ENCODE measurements around the gene ATXN7L3. TPM values are rescaled to one million over a fixed set of nuclear protein-coding genes. Genes with fewer than 3 reads are reported as not detected.

Gene ATXN7L3
- total RNA-seq, 2 donors from 2014 or later, result 81.1 to 94.4 TPM

DNA sequence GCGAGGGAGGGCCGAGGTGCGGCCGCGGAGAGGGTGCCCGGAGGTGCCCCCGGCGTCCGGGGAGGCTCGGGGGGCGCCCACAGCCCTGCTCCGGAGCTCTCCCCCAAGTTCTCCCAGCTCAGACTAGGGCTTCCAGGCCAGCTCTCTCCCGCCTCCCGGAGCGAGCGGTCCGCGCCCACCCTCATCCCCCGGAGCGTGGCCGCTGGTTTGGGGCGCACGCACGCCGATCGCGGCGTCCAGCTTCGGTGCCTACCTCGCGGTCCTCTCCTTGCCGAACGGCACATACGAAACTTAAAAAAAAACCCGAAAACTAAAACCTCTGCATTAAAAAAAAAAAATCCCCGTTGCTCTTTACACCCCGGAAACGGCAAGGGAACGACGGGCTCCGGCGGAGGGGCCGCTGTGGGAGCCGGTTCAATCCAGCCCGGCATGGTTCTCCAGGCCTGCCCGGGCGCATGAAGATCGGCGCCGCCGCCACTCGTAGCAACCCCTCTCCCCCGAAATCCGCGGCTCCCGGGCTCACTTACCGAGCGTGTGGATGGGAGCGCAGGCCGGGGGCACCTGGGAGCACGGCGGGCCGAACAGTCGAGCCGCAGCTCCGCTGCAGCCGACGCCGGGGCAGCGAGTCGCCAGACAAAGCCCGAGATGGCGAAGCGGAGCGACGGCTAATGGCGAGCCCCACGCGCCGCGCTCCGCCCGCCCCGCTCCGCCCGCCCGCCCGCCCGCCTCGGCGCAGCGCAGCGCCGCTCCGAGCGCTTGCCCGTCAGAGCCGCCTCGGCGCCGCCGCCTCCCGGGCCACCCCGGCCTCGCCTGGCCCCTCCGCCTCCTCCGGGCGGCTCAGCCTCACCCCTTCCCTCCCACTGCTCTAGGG is 20.8 kb upstream of the ATXN7L3 start:
- H3K36me3 Mint-ChIP-seq, result peaks cover 24% of the 10 kb centered on the region in 2 donors
- ATAC-seq (peak; percentile 5 to 23), DNase-seq (ENCODE audit: low spot score in 2 of 2) (peak; percentile 52 to 68)
- H3K27ac Mint-ChIP-seq, result peak overlapping the region; percentile 85 to 94
- H3K9me3 Mint-ChIP-seq, result no peaks in the 10 kb centered on the region

DNA sequence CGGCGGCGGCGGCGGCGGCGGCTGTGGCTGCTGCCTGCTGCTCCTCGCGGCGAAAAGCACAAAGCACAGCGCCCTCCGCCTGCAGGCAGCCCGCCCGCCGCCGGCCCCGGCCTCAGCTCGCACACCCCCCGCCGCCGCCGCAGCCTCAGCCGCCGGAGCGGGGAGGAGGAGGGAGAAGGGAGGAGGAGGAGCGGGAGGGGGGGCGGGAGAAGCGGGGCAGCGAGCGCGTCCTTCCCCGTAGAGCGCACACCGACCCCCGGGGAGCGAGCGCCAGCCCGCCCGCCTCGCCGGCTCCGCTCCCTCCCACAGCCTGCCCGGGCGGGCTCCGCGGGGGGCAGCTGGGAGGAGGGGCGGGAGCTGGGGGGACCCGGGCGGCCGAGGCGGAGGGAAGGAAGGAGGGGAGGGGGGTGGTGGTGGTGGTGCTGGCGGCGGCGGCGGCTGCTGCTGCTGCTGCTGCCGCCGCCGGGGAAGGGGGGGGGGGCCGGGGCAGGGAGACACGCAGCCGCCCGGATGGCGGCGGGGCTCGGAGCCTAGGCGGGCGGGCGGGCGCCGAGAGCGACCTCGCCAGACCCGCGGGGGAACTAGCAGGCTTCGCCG is 20.0 kb upstream of the ATXN7L3 start, which contains the start of gene UBTF:
UBTF (minus strand) TSS at position 60 of the 597 bp plus-strand sequence. CDS start 1,446 bp downstream, outside the sequence.
- Mint-ChIP-seq H3K27ac (peak within 1 kb of the TSS; percentile 85 to 94), H3K9me3 (no peaks in the 10 kb centered on the region), H3K36me3 (peaks cover 30 to 32% of the 10 kb centered on the region in 2 donors)
- ATAC-seq (peak; percentile 4 to 25), DNase-seq (ENCODE audit: low spot score in 2 of 2) (no peak)

DNA sequence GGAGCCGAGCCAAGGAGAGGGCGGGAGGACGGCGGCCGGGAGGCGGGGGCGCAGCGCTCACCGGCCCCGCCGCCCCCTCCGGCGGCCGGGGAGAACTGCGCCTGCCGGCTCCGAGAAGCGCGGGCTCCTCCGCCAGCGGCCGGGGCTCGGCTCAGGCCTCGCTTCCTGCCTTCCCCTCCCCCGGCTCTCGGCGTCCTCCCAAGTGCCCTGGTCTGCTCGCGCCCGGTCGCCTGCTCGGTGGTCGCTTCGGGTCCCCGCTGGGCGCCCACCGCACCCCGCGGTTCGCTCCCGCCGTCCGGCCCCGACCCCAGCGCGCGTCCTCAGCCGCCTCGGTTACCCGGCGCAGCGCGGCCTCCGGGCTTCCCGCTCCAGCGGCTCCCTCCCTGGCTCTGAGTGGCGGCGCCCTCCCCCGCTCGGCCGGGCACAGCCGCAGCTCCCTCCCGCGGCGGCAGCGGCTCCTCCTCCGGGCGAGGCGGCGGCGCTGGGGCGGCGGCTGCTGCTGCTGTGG is 19.5 kb upstream of the ATXN7L3 start:
- peaks cover 32 to 37% of the 10 kb centered on the region in 2 donors for H3K36me3 Mint-ChIP-seq
- ATAC-seq (peak; percentile 42 to 58), DNase-seq (ENCODE audit: low spot score in 2 of 2) (peak; percentile 79 to 80)
- no peak overlapping the region for H3K27ac Mint-ChIP-seq
- no peaks in the 10 kb centered on the region for H3K9me3 Mint-ChIP-seq

DNA sequence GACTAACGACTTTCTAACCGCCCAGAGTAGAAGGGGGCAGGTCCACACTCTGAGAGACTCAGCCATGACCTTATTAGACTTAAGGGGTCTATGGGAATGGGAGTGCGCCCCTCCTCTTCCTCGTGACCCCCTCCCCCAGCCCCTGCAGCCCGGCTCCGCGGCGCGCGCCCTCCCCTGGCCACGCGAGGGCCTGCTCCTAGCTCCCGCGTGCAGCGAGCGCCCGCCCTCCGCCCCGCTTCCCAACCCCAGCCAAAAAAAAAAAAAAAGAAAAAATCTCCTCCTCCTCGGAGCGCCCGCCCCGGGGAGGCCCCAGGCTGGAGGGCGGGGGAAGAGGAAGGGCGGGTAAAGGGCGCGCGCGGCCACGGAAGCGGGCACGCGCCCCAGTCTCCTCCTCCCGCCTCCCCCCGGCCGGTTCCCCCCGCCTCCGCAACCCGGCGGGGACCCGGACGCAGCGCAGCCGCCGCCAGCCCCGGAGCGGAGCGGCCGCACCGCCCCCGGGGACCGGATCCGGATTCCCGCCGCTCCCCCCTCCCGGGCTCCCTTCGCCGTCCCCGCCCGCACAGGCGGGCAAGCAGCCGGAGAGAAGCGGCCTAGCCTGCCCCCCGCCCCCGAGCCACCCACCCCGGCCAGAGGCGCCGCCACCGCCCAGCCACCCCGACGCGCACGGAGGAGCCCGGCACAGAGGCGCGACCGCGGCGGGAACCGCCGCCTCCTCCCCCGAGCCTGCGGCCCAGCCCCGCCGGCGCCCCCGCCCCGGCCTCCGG is 18.8 kb upstream of the ATXN7L3 start:
- H3K36me3 Mint-ChIP-seq, result peaks cover 33 to 44% of the 10 kb centered on the region in 2 donors
- H3K27ac Mint-ChIP-seq, result peak overlapping the region; percentile 46 to 95
- DNase-seq (ENCODE audit: low spot score in 2 of 2), result peak; percentile 88 to 92
- no peaks in the 10 kb centered on the region for H3K9me3 Mint-ChIP-seq
- peak; percentile 57 to 58 for ATAC-seq

DNA sequence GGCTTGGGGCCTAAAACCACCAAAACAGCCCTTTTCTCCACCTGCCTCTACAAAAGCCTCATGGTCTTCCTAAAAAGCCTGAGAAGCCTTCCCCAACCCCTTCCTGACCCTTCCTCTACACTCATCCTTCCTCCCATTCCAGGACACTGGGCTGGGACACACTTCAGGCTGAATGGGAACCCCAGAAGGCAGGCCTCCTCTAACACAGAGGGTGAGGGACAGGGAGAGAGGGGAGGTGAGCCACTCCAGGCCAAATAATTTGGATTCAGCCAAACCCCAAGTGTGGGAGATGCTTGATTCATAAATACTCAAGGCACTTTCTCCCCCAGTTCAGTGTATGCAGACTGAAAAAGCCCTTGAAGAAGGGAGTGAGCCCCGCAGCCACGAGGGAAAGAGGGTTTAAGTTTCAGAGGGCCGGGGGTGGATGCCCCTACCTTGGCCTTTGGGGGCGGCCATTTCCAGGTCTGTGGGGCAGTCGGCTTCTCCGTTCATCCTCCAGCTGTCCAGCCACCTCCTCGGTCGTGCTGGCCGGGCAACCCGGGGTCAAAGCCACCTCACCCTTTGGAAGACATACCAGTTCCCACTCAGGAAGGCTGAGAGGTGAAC is 18.2 kb upstream of the ATXN7L3 start:
- H3K36me3 Mint-ChIP-seq, result peaks cover 37 to 47% of the 10 kb centered on the region in 2 donors
- no peaks in the 10 kb centered on the region for H3K9me3 Mint-ChIP-seq
- ATAC-seq, result peak in 1 of 2 donors; percentile 1
- DNase-seq (ENCODE audit: low spot score in 2 of 2), result no peak
- H3K27ac Mint-ChIP-seq, result peak overlapping the region; percentile 46 to 95

DNA sequence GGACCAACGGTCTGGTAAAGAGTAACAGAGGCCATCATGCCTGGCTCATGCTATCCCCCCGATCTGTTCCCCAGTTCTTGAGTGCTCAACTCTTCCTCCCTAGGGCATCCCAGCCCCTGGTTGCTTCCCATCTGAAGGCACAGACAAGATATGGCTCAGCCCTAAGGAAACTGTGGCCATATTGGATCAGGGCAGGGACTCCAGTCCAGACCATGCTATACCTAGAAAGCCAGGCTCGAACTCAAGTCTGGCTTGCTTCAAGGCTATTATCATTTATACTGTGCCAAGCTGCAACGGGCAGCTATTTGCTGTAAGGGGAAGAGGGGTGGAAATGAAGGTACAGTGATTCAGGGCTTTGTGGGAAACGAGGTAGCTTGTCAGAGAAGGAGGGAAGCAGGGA is 17.0 kb upstream of the ATXN7L3 start:
- H3K9me3 Mint-ChIP-seq, result no peaks in the 10 kb centered on the region
- H3K36me3 Mint-ChIP-seq, result peaks cover 38 to 47% of the 10 kb centered on the region in 2 donors
- ATAC-seq, result no peak
- H3K27ac Mint-ChIP-seq, result peak overlapping the region; percentile 46 to 91
- DNase-seq (ENCODE audit: low spot score in 2 of 2), result no peak

DNA sequence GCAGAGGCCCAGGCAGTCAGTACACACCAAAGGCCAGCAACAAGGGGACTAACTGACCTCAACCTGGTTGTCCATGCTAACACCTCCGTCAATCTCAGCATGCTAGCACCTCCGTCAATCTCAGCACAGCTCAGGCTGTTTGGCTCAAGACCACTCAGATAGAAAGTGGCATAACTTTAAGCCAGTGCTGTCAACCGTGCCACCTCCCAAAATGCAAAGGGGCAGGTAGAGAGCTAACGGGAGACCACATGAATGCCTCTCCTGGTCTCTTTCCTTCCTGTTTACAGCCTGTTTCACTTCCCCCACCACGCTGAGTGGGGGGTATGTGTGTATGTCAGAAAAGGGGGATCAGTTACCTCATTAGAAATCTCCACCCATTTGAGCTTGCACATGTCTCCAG is 16.5 kb upstream of the ATXN7L3 start:
- ATAC-seq, result no peak
- peaks cover 43 to 47% of the 10 kb centered on the region in 2 donors for H3K36me3 Mint-ChIP-seq

DNA sequence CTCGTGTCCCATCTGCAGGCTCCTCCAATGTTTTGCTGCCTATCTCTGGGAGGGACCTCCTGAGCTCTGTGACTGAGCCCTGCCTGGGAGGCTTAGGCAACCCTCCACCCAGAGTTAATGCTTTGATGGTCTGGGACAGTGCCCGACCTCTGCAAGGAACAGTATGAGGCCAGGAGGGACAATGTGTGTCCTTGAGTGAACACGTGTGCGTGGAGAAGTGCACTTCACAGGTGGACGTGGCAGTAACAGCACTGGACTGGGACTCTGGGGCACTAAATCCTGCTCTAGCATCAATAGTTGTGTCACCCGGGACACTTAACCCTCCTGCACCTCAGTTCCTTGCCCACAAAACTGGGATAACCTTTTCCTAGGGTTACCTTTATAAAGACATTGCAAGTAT is 15.2 kb upstream of the ATXN7L3 start:
- Mint-ChIP-seq H3K27ac (peak overlapping the region; percentile 46 to 69), H3K9me3 (no peaks in the 10 kb centered on the region), H3K36me3 (peaks cover 46 to 49% of the 10 kb centered on the region in 2 donors)
- ATAC-seq (no peak), DNase-seq (ENCODE audit: low spot score in 2 of 2) (no peak)

More for the DNA sequence above, 16.5 kb upstream of the ATXN7L3 start:
- peak overlapping the region; percentile 46 to 88 for H3K27ac Mint-ChIP-seq
- no peak for DNase-seq (ENCODE audit: low spot score in 2 of 2)
- no peaks in the 10 kb centered on the region for H3K9me3 Mint-ChIP-seq

DNA sequence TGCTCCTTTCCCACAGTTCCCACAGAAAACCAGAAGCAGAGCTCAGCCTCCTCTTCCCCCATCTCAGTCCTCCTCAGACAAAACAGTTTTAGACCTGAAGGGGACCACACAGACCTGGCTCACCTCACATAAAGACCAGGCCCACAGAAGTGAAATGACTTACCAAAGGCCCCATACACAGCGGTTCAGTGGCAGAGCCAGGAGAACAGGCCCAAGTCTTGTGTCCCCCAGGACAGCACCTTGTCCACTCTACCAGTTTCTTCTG is 14.5 kb upstream of the ATXN7L3 start:
- Mint-ChIP-seq H3K27ac (peak overlapping the region; percentile 46 to 91), H3K36me3 (peaks cover 46 to 56% of the 10 kb centered on the region in 2 donors), H3K9me3 (no peaks in the 10 kb centered on the region)
- ATAC-seq, result no peak
- no peak for DNase-seq (ENCODE audit: low spot score in 2 of 2)

DNA sequence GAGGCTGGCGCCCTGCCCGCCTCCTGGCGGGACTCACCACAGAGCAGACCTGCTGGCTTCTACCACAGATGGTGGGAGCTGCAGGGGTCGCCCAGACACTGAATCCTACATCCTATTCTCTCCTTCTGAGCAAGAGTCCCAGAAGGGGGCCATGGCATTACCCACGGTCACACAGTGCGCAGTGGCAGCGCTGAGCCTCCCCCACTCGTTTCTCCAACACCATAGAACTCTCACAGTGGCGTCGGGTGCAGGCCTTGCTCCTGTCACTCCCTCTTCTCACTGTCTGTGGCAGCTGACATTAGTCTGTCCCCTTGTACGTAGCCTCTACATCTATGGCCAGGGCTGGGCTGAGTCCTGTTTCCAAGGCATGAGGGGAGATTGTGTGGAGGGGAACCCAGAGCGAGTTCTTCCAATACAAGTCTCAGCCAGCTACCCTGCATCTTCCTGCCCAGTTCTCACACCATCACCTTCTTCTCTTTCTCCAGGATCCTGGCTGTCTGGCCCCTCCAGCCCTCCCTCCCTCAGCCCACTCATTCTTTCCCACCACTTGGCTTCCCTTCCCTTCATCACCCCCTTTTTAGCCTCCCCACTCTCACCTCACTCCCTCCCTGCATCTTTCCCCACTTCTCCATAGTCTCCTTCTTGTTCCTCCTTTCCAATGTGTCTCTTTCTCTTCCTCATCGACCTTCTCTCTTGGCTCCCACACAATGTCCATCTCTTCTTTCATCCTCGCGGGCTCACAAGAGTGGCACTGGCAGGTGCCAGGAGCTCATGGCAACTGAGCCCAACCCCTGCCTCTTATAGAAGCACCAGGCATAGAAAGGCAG is 13.9 kb upstream of the ATXN7L3 start:
- DNase-seq (ENCODE audit: low spot score in 2 of 2) (no peak), ATAC-seq (no peak)
- Mint-ChIP-seq H3K36me3 (peaks cover 46 to 58% of the 10 kb centered on the region in 2 donors), H3K9me3 (no peaks in the 10 kb centered on the region), H3K27ac (peak overlapping the region; percentile 46 to 91)

DNA sequence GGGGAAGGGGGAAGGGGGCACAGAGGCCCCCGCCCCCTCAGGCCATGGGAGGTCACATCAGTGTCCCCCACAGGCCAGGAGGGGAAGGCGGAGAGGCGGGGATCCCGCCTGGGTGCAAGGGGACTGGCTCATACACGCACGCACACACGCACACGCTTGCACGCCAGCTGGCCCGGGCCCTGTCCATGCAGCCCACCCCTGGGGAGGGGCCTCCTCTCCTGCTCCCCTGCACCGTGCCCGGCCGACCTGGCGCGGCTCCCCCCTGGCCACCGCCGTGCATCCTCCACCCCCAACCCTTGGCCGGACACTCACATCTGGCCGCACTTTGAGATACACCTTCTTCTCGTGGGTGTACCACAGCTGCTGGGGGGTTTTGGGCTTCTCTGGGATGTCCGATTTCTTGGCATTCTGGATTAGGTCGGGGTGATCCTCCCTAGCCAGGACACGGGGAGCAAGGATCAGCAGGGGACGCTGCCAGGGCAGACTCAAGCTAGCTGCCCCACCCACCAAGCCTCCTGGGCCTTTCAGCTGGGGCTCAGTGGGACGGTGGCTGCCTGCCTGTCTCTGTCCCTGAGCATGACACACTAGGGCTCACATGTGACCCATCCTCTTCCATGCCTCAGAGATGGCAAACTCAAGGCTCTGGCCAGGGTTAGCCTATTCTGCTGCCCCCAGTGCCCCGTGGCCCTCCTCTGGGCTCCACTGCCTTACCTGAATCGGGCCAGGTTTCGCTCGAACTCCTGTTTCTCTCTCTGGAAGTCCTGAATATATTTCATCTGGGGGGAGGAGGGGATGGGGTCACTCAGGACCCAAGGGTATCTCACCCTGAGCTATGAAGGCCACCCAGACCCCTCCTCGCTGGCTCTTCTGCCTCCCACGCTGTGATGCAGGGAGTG is 13.1 kb upstream of the ATXN7L3 start:
- H3K27ac Mint-ChIP-seq, result peak overlapping the region; percentile 46 to 84
- no peaks in the 10 kb centered on the region for H3K9me3 Mint-ChIP-seq
- no peak for ATAC-seq
- peaks cover 42 to 61% of the 10 kb centered on the region in 2 donors for H3K36me3 Mint-ChIP-seq
- DNase-seq (ENCODE audit: low spot score in 2 of 2), result no peak

DNA sequence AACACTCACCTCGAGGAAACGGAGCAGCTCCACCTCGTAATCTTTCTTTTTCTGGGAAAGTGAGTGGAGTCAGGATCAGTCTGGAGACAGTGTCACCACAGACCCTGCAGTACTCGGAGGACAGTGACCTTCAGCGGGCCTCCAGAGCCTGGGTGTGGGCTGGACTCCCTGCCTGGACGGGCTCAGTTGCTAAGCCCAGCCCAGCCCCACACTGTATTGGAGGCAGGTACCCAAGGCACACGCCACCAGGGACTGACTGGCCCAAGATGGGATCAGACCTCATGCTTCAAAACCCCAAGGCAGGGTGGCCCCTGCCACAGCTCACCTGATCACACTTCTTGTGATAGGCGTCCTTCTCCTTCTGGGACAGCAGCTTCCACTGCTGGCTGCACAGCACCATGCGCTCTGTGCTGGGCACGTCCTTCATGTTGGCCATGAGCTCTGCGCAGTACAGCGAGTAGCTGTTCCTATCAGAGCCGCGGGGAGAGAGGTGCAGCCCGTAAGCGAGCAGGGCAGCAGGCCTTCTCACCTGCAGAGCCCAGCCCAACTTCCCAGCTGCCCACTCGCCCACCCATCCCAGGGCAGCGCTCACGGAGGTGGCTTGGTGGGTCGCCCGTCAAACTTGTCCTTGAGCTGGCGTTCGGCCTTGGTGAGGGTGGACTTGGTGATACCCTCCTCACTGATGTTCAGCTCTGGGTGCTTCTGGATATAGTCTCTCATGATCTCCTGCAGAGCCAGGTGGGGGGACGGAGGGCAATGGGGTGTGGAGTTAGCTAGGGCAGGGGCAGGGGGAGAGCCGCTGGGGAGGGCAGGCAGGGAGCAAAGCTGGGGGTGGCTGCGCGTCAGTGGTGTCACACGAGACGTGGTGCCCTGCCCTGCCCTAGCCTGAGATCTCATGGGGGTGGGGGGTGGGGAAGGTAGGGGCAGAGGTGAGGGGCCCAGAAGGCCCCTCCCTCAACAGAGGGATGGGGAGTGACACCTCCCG is 11.9 kb upstream of the ATXN7L3 start:
- H3K36me3 Mint-ChIP-seq, result peaks cover 32 to 56% of the 10 kb centered on the region in 2 donors
- DNase-seq (ENCODE audit: low spot score in 2 of 2), result no peak
- no peaks in the 10 kb centered on the region for H3K9me3 Mint-ChIP-seq
- ATAC-seq, result no peak
- H3K27ac Mint-ChIP-seq, result peak overlapping the region; percentile 77 to 88

DNA sequence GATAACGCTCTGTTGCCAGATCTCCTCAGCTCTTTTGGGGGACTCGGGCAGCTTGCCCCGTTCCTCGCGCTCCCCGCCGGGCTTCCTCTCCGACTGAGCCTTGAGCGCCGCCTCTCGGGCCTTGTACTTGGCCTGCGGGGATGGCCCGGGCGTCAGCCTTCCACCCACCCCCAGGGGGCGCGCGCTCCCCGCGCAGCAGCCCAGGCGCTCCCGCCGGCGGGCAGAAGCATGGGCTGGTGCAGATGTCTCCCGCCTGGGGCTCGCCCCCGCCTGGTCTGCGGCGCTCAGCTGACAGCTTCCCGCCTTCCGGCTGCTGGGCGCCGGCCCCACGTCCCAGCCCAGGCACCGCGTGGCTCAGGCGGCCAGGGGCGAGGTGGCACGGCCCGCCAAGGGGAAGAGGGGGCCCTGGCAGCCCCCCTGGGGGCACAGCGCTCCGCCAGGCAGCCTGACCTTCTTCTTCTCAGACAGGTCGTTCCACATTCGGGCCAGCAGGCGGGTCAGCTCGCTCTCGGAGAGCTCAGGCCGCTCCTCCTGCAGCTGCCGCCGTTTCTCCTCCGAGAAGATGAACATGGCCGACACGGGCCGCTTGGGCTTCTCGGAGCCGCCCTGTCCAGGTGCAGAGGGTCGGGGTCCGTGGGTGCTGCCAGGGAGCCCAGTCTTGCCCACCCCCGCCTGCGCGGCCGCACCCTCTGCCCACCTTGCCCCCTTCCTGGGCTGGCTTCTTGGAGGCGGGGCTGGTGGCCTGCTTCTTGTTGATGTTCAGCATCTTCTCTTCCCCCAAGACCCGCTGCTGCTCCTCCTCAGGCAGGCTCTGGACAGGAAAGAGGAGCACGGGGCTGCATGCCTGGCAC is 10.9 kb upstream of the ATXN7L3 start:
- DNase-seq (ENCODE audit: low spot score in 2 of 2) (peak; percentile 95 to 97), ATAC-seq (peak; percentile 85 to 94)
- H3K9me3 Mint-ChIP-seq, result no peaks in the 10 kb centered on the region
- H3K36me3 Mint-ChIP-seq, result peaks cover 22 to 46% of the 10 kb centered on the region in 2 donors
- peak overlapping the region; percentile 83 to 89 for H3K27ac Mint-ChIP-seq

Measured in activated naive CD4-positive, alpha-beta T cell treated with anti-CD3 and anti-CD28 coated beads, Interleukin-2, amount 50 U/mL, for 72 hours (primary cell).